Measurements from ENCODE around the gene MRPL4. TPM values are rescaled to one million over a fixed set of nuclear protein-coding genes. Genes with fewer than 3 reads are reported as not detected.
"Not testable (repeated sequence)": the region's sequence is repeated elsewhere in the genome, so short reads cannot be mapped to it uniquely, and the experiment has no call there.

MRPL4 gene
- total and polyA plus RNA-seq, 10 of the 15 experiments (the other 5 are each of a cell fraction or from before 2014, with no cell fraction given): 0.79 to 221 (median 112) TPM

GRCh38 chr19:10241826-10242449 is 10.1 kb upstream of the MRPL4 start:
- WGBS (ENCODE audit: insufficient coverage, insufficient replicate concordance, low lambda C conversion rate, missing lambda C conversion rate): 66% methylated on average over 11 of the region's 11 CpGs
- H3K36me3 ChIP-seq (ENCODE audit: control insufficient read depth in 2 of 2, insufficient read depth in 2 of 2, low read length in 1 of 2); H3K79me2 ChIP-seq (ENCODE audit: control insufficient read depth, insufficient read depth, low read length); FAIRE-seq; H4K20me1 ChIP-seq (ENCODE audit: control insufficient read depth, insufficient read depth); intact Hi-C loops (cut with micrococcal nuclease; ENCODE audit: unreplicated experiment); H2AFZ ChIP-seq (ENCODE audit: control insufficient read depth, low read depth, low read length); H3K9ac ChIP-seq (ENCODE audit: control insufficient read depth, insufficient read depth, low read length); BruUV-seq (replicated peaks); H3K27ac ChIP-seq (ENCODE audit: control insufficient read depth, insufficient read depth); ATAC-seq; H3K9me3 ChIP-seq (replicated peaks; ENCODE audit: control insufficient read depth, insufficient read depth, low read length); H3K4me3 ChIP-seq; DNase-seq (ENCODE audit: low read depth, low spot score); H3K27me3 ChIP-seq (replicated peaks in 1 of 2; ENCODE audit: control insufficient read depth in 2 of 2, insufficient read depth in 2 of 2, low read length in 1 of 2): not testable (repeated sequence)
- CTCF ChIA-PET: interaction anchor here (1.0 to 1.5 kb wide), 3 partner anchors 8 to 139 kb away, joined by 4 to 5 read pairs (median 5); partner anchors contain the start of gene ANGPTL6
- TF ChIP-seq, protein P1, sequence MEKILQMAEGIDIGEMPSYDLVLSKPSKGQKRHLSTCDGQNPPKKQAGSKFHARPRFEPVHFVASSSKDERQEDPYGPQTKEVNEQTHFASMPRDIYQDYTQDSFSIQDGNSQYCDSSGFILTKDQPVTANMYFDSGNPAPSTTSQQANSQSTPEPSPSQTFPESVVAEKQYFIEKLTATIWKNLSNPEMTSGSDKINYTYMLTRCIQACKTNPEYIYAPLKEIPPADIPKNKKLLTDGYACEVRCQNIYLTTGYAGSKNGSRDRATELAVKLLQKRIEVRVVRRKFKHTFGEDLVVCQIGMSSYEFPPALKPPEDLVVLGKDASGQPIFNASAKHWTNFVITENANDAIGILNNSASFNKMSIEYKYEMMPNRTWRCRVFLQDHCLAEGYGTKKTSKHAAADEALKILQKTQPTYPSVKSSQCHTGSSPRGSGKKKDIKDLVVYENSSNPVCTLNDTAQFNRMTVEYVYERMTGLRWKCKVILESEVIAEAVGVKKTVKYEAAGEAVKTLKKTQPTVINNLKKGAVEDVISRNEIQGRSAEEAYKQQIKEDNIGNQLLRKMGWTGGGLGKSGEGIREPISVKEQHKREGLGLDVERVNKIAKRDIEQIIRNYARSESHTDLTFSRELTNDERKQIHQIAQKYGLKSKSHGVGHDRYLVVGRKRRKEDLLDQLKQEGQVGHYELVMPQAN (conservative IDR thresholded peaks at IDR 0.05): 0 out of 2 replicates have a peak, but pooled peaks have one; percentile 0
- TF ChIP-seq NR2F1 (conservative IDR thresholded peaks at IDR 0.05) (peak; percentile 77), GATAD2B (conservative IDR thresholded peaks at IDR 0.05; ENCODE audit: low read depth) (peak; percentile 20; the same call in 1 of the 2 replicates)
- RAD21 ChIA-PET (ENCODE audit: unreplicated experiment): interaction anchor here (1.0 to 2.5 kb wide), 4 partner anchors 8 to 138 kb away, joined by 3 to 9 read pairs (median 4); no protein-coding TSS in a partner anchor
- POLR2A ChIA-PET: interaction anchor here (1.4 to 3.4 kb wide), 3 partner anchors 10 to 139 kb away, joined by 3 to 13 read pairs (median 10); partner anchors contain the start of gene S1PR2
- SMC1A ChIA-PET (ENCODE audit: uncharacterized antibody, unreplicated experiment): interaction anchor here (1.0 to 2.0 kb wide), 3 partner anchors 10 to 139 kb away, joined by 3 to 8 read pairs (median 3); partner anchors contain the start of genes ANGPTL6 and MRPL4
- peaks cover 64% of the 10 kb centered on the region for H3K4me1 ChIP-seq (ENCODE audit: control insufficient read depth, insufficient read depth, low read length)
- in situ Hi-C loops (cut with MboI): loop anchor here (25.0 kb wide), 1 partner anchor 1105 kb away; the partner anchor contains the start of genes OR7G3 and ZNF317
- peak overlapping the region; percentile 43; the same call in 1 of the 2 replicates for H3K4me2 ChIP-seq (ENCODE audit: control insufficient read depth, insufficient read depth)

Data from GM12878 (cell line).